ENCODE data around the gene FAM210B. TPM values are rescaled to one million over a fixed set of nuclear protein-coding genes. Genes with fewer than 3 reads are reported as not detected.

FAM210B gene
- total RNA-seq, 1 donor from 2014 or later: 5.9 TPM

- intact Hi-C loops (cut with micrococcal nuclease): no loop called here
Measured at GRCh38 chr20:56360133-56360907, 1.5 kb downstream of the FAM210B start.

- intact Hi-C loops (cut with micrococcal nuclease): no loop called here
Measured at GRCh38 chr20:56360908-56361205, 2.1 kb downstream of the FAM210B start.

DNA sequence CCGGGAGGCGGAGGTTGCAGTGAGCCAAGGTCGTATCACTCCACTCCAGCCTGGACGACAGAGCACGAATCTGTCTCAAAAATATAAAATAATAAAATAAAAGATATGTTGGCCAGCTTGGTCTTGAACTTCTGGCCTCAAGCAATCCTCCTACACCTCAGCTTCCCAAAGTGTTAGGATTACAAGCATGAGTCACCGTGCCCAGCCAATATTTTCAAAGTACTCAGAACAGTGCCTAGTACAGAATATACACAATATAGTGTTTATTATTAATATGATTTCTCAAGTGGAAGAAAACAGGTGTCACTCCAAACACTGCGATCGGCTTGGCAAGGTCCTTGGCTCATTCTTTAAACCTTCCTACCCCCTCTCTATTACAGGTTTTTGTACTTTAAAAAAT is 3.1 kb downstream of the FAM210B start:
- intact Hi-C loops (cut with micrococcal nuclease): no loop called here

DNA sequence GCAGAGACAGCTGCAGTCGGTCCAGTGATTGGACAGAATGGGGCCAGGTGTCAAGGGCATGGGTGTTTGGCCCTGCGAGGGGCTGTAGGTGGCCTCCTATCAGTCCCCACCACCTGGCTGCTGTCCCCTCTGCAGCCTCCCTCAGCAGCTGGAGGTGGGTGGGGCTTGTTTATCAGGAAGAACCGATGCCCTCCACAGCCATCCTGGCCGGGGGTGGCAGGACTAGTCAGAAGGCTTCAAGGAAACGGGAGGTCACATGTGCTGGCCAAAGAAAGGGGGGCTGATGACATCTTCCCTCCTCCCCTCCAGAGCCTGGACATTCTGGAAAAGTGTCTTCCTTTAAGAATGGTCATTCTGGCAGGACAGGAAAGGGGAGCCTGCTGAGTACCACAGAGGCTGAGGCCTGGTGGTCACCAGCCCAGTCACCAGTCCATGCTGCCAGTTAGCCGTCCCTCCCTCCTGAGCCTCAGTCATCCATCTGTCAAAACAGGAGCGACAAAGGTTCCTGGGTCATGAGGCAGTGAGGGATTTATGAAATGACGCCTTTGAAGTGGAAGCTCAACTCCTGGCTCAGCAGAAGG is 4.1 kb downstream of the FAM210B start:
- intact Hi-C loops (cut with micrococcal nuclease): no loop called here

DNA sequence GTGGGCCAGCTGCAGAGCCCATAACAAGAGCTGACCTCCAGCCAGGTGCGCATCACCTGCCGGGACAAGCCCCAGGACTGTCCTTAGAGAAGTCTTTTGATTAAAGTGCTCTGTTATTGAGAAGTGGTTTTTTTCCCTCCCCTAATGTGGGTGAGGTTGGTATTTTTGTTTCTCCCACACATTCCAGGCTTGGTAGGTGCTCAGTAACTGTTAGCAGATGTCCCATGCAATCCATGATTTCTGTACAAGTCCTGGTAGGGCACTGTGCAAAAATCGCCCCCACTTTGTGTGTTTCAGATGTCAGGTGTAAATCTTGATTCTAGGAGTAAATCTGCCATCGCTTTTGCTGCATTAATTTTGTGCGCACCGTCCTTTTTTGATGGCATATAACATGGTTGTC is 4.7 kb downstream of the FAM210B start:
- intact Hi-C loops (cut with micrococcal nuclease): no loop called here

DNA sequence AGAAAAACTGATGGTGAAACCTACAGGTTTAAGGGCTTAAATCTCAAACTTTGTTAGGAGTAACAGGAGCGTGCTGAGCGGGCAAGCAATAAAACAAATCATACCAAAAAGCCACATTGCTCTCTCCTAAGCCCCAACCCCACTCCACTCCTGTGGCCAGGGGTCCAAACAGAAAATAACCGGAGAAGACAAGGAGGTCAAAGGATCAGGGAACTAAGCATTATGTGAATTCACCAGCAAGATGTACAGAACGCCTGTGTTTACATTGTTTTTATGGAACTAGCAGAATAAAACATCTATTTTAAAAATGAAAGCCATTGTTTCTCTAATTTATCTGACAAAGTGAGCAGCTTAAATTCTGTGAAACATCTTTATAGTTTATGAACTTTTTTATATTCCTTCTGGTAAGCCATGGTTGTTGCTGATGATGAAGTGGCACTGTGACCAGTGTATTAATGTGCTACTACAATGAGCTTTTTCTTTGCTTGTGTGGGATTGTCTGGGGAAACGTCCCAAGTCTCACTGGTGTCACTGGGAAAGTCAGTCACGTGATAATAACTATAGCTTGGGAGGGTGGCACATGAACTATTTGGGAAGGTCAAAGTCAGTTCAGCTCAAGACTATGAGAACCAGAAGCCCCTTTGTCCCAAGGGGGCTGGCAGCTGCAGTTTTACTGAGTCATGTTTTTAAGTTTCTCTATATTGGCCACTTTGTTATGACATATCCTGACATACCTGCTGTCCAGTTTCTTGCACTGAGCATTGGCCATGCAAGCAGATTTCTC is 9.8 kb downstream of the FAM210B start:
- intact Hi-C loops (cut with micrococcal nuclease): no loop called here

DNA sequence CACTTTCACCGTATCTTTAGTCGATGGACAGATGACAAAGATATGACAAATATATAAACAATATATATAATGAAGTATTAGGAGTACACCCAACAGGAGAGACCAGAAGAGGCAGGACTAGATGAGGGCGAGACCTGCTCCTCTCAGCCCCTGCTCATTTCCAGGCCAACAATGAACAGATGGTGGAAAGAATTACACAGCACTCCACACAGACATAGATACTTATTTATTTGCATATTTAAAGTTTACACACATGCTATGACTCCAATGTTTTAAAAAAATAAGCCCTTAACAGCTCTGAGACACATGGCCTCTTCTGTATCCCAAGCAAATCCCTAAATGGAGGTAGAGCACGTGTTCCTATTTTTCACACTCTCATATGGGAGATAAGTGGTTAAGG is 10.4 kb downstream of the FAM210B start:
- intact Hi-C loops (cut with micrococcal nuclease): no loop called here

DNA sequence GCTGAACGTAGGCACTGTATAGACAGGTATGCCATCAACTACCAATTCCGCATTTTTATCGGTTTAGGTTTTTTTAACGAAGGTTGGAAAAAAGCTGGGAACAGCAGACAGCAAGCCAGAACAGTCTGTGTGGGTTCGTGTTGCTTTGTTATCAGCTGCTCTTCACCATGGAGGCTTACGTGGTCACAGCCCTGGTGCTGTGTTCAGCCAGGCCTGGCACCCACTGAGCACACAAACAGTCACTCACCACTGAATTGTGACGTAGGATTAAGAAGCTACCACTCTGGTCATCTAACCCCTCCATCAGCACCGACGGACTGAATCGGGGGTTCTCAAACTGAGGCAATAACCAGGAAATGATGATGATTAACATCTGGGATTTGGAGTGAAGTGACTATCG is 13.2 kb downstream of the FAM210B start:
- intact Hi-C loops (cut with micrococcal nuclease): loop anchor here (2.0 kb wide), 1 partner anchor 13 kb away; the partner anchor contains the start of gene FAM210B

- intact Hi-C loops (cut with micrococcal nuclease): loop anchor here (2.0 kb wide), 1 partner anchor 14 kb away; the partner anchor contains the start of gene FAM210B
Measured at GRCh38 chr20:56372850-56373249, 14.1 kb downstream of the FAM210B start.

GRCh38 chr20:56373942-56374341 is 15.2 kb downstream of the FAM210B start:
- intact Hi-C loops (cut with micrococcal nuclease): loop anchor here (2.0 kb wide), 2 partner anchors 15 to 17 kb away; partner anchors contain the start of gene FAM210B

DNA sequence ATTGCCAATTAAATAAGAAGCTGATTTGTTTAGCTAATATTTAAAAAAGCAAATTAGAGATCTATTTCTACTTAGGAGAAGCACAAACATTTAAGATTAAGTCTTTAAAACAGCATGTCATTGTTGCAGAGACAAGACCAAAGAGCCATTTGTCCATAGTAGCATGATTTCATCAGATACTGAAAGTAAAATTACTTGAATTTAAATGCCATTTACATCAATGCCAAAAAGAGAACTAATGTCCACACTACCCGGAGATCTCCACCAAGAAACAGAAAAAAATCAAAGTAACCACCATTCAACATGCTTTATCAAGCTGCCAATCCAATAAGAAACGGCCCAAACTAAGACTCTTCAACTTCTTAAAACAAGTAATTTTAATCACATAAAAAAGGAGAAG is 17.6 kb downstream of the FAM210B start:
- intact Hi-C loops (cut with micrococcal nuclease): no loop called here

DNA sequence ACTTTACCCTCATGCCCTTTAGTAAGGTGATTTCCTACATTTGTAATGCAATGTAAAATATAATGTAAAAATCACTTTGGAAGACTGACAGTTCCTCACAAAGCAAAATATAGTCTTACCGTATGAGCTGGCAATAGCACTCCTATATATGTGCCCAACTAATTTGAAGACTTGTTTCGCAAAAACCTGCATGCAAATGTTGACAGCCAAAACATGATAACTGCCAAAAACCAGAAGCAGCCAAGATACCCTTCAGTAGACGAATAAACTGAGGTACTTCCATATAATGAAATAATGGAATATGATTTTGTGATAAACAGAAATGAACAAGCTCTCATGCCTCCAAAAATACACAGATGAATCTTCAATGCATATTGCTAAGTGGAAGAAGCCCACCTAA is 19.6 kb downstream of the FAM210B start:
- intact Hi-C loops (cut with micrococcal nuclease): no loop called here

- intact Hi-C loops (cut with micrococcal nuclease): no loop called here
Measured at GRCh38 chr20:56380375-56380774, 21.6 kb downstream of the FAM210B start.

DNA sequence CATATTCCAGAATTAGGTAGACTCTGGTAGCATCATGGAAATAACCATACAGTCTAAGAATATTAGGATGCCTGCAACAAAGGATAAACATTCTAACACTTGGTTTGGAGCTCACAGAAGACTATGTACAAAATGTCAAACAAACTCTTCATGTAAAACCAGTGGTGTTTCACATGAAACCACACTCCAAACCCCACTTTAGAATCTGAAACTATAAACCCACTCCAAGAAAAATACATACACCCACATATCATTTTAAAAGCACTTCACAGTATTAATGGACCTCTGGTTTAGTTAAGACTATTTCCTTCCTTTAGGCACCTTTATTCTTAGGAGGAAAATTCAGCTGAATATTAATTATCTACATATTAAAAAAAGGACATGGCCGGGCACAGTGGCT is 22.7 kb downstream of the FAM210B start:
- intact Hi-C loops (cut with micrococcal nuclease): no loop called here

- intact Hi-C loops (cut with micrococcal nuclease): no loop called here
Measured at GRCh38 chr20:56382696-56383095, 23.9 kb downstream of the FAM210B start.

- intact Hi-C loops (cut with micrococcal nuclease): no loop called here
Measured at GRCh38 chr20:56383334-56383733, 24.6 kb downstream of the FAM210B start.

GRCh38 chr20:56385130-56385529 is 26.4 kb downstream of the FAM210B start:
- intact Hi-C loops (cut with micrococcal nuclease): no loop called here

GRCh38 chr20:56386219-56386618 is 27.4 kb downstream of the FAM210B start:
- intact Hi-C loops (cut with micrococcal nuclease): no loop called here

DNA sequence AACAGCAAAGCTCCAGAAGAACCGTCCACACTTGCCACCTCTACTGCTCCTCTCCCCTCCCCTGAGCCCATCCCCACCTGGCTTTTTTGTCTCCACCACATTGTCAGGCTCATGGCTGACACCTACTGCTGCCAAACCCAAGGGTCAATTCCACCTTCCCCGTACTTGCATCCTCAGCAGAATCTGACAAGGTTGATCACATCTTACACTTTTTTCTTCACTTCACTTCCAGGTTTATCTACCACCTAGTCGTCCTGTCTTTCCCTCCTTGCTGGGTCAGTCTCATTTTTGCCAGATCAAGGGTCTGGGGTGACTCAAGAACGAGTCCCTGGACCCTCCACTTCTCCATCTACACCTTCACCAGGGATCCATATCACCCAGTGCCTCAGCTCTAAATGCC is 30.1 kb downstream of the FAM210B start:
- intact Hi-C loops (cut with micrococcal nuclease): no loop called here

DNA sequence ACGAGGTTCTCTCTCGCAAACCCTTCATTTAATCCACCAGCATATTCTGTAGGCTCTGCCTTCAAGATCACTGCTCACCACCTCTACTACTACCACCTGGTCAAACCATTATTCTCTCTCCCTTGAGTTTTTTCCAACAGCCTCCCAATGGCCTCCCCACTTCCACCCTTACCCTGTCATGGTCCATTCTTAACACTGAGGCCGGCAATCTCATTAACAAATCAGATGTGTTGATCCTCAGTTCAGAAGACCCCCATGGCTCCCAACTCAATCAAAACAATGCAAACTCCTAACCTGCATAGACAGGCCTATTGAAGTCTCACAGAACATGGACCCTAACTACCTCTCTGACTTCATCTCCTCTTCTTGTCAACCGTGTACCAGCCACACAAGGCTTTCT is 31.0 kb downstream of the FAM210B start:
- intact Hi-C loops (cut with micrococcal nuclease): loop anchor here (2.0 to 5.0 kb wide), 4 partner anchors 15 to 1917 kb away; partner anchors contain the start of genes RAB22A and RAE1

GRCh38 chr20:56390396-56390795 is 31.6 kb downstream of the FAM210B start:
- intact Hi-C loops (cut with micrococcal nuclease): loop anchor here (2.0 to 5.0 kb wide), 4 partner anchors 16 to 1917 kb away; partner anchors contain the start of genes RAB22A and RAE1

DNA sequence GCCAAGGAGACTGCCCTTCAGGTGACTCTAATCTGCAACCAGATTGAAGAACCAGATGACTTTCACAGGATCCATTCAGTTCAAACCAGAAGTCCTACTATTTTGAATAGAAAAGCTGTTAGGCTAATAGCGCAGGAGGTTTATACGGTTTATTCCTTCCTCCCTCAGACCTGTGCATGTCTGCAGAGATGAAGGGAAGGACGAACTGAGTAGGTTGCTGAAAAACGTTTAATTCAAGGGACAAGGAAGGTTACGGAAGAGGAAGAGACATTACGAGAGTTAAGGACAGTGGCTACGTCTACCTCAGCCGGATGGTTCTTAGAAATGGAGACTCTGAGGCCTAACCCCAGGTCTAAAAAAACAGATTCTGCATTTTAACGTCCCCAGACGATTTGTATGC is 32.3 kb downstream of the FAM210B start:
- intact Hi-C loops (cut with micrococcal nuclease): loop anchor here (2.0 to 5.0 kb wide), 4 partner anchors 16 to 1916 kb away; partner anchors contain the start of genes RAB22A and RAE1
